Activated CD4-positive, CD25-positive, alpha-beta regulatory T cell (primary cell): ENCODE measurements around the gene NAV2.

ENCODE experiments used
- DNase-seq, 4 experiments: peaks; one replicate each; lab custom pipeline; 2025; lab: John Stamatoyannopoulos, UW

NAV2 gene

GRCh38 chr11:20020716-20021115 is 308.1 kb downstream of the NAV2 start:
- no peak for DNase-seq

GRCh38 chr11:20021212-20021611 is 308.6 kb downstream of the NAV2 start:
- DNase-seq, result no peak

- DNase-seq, result no peak
Measured at GRCh38 chr11:20021771-20022362, 309.2 kb downstream of the NAV2 start.

- no peak for DNase-seq
Measured at GRCh38 chr11:20022363-20023081, 309.9 kb downstream of the NAV2 start.

- no peak for DNase-seq
Measured at GRCh38 chr11:20023082-20023426, 310.4 kb downstream of the NAV2 start.

GRCh38 chr11:20024172-20024935 is 311.7 kb downstream of the NAV2 start:
- no peak for DNase-seq

GRCh38 chr11:20025332-20025840 is 312.7 kb downstream of the NAV2 start:
- no peak for DNase-seq

- no peak for DNase-seq
Measured at GRCh38 chr11:20026629-20027555, 314.3 kb downstream of the NAV2 start.

GRCh38 chr11:20027556-20028013 is 314.9 kb downstream of the NAV2 start:
- DNase-seq, result no peak

GRCh38 chr11:20029193-20029592 is 316.6 kb downstream of the NAV2 start:
- no peak for DNase-seq

- DNase-seq, result no peak
Measured at GRCh38 chr11:20030472-20030871, 317.8 kb downstream of the NAV2 start.

GRCh38 chr11:20031155-20032001 is 318.7 kb downstream of the NAV2 start:
- no peak for DNase-seq

GRCh38 chr11:20032127-20032526 is 319.5 kb downstream of the NAV2 start:
- DNase-seq, result no peak

GRCh38 chr11:20032577-20033260 is 320.1 kb downstream of the NAV2 start:
- no peak for DNase-seq

GRCh38 chr11:20033806-20034205 is 321.2 kb downstream of the NAV2 start:
- DNase-seq, result no peak

GRCh38 chr11:20034941-20035340 is 322.3 kb downstream of the NAV2 start:
- no peak for DNase-seq

- no peak for DNase-seq
Measured at GRCh38 chr11:20035375-20035700, 322.7 kb downstream of the NAV2 start.

- DNase-seq, result no peak
Measured at GRCh38 chr11:20035701-20036601, 323.3 kb downstream of the NAV2 start.

- DNase-seq, result no peak
Measured at GRCh38 chr11:20036626-20037335, 324.1 kb downstream of the NAV2 start.
